Upper lobe of left lung (tissue), 6 donors: ENCODE data around the gene GPR17. TPM values are rescaled to one million over a fixed set of nuclear protein-coding genes. Genes with fewer than 3 reads are reported as not detected.

Experiments
- ATAC-seq, 2 donors: fragments of 200-7000 bp; cut with Tn5 transposase; one replicate each; pipeline ENCODE4 v1.9.1; 2022; ENCODE audit warnings: mild to moderate bottlenecking in 2 of 2, moderate library complexity in 2 of 2; ENCODE audit not compliant: low FRiP score in 2 of 2
- DNase-seq, 2 donors: peaks; one replicate each; pipeline ENCODE4 v3.0.0-alpha.2; 2019 to 2020
- H3K27ac ChIP-seq, 4 donors: fragments of 200-600 bp; sonication (generic); one replicate each; pipeline ENCODE4 v1.5.1; 2016 to 2019
- H3K27me3 ChIP-seq, 4 donors: fragments of 200-600 bp; sonication (generic); one replicate each; pipeline ENCODE4 v1.5.1; 2017 to 2019
- H3K36me3 ChIP-seq, 4 donors: fragments of 200-600 bp; sonication (generic); one replicate each; pipeline ENCODE4 v1.5.1; 2016 to 2019
- H3K4me1 ChIP-seq, 4 donors: fragments of 200-600 bp; sonication (generic); one replicate each; pipeline ENCODE4 v1.5.1; 2018 to 2019
- H3K4me3 ChIP-seq, 4 donors: fragments of 200-600 bp; sonication (generic); one replicate each; pipeline ENCODE4 v1.5.1; 2017 to 2019; ENCODE audit warnings: mild to moderate bottlenecking in 2 of 4, moderate library complexity in 1 of 4
- H3K9me3 ChIP-seq, 4 donors: fragments of 200-600 bp; sonication (generic); one replicate each; pipeline ENCODE4 v1.5.1; 2018 to 2019
- CTCF ChIP-seq, 6 experiments: fragments of 450-650 bp in 4 of 6; fragments of 200-600 bp in 2 of 6; sonication (generic) in 2 of 6; IDR thresholded peaks; one replicate each; pipeline ENCODE4 v1.5.1; 2016 to 2019; ENCODE audit warnings: antibody characterized with exemption in 6 of 6
- EP300 ChIP-seq, 4 donors: sonication (generic); formaldehyde crosslinking; IDR thresholded peaks; one replicate each; pipeline ENCODE4 v1.5.1; 2017; ENCODE audit warnings: antibody characterized with exemption in 4 of 4, control low read depth in 2 of 4
- POLR2A ChIP-seq, 4 donors: fragments of 450-650 bp; IDR thresholded peaks; one replicate each; pipeline ENCODE4 v1.5.1; 2016 to 2017; ENCODE audit warnings: antibody characterized with exemption in 4 of 4, mild to moderate bottlenecking in 2 of 4
- POLR2AphosphoS5 ChIP-seq, 2 donors: sonication (generic); formaldehyde crosslinking; IDR thresholded peaks; one replicate each; pipeline ENCODE4 v1.5.1; 2017; ENCODE audit warnings: antibody characterized with exemption in 2 of 2
- WGBS, 2 donors: methylation state at CpG; one replicate each; pipeline ENCODE4 v1.1.5; 2017 to 2018; 5-methylcytosine and 5-hydroxymethylcytosine counted together
- total RNA-seq, 6 donors: library from RNA; depleted of rRNA in 4 of 6; stranded (reverse); fragments of >200 nt in 4 of 6; gene quantifications; one replicate each; pipeline versions ENCODE4 v1.1.0 to v1.2.1, GENCODE V29; 2016 to 2021
- donor health status: DM: no; HTN: no; CAD: no; lungs with moderate emphysema.
- donor health status: DM: no; HTN: yes; CAD: no; lungs with severe emphysema.

GPR17 gene
- total RNA-seq, 6 donors from 2014 or later, result 0.17 to 0.46 (median 0.24) TPM; not detected in 3

- peak within 1 kb of the TSS; percentile 39 to 92 (median 82) for H3K4me3 ChIP-seq
- no peaks in the 10 kb centered on the region for H3K27me3 ChIP-seq
- WGBS, 2 donors, result 0 to 1% methylated on average over 4 to 26 of the region's 44 CpGs
- ATAC-seq, result peak; percentile 94
- peak; percentile 95 to 97 for DNase-seq
- peak within 1 kb of the TSS; percentile 92 to 99 (median 98) for H3K27ac ChIP-seq
- H3K9me3 ChIP-seq, result no peaks in the 10 kb centered on the region
- TF ChIP-seq POLR2A (IDR thresholded peaks at IDR 0.05) (peak; percentile 59 to 97 (median 90)), CTCF (IDR thresholded peaks at IDR 0.05) (peak in 1 of 6 experiments; percentile 7), POLR2AphosphoS5 (IDR thresholded peaks at IDR 0.05) (peak; percentile 83 to 86), EP300 (IDR thresholded peaks at IDR 0.05) (no peak)
- peaks cover 37 to 48% (median 45%) of the 10 kb centered on the region in 4 donors for H3K4me1 ChIP-seq
- peaks cover 0 to 8% (median 0%) of the 10 kb centered on the region in 4 donors for H3K36me3 ChIP-seq
These were observed 55.3 kb downstream of the GPR17 start, which contains the start of gene SFT2D3 for GRCh38 chr2:127701193-127701650. TSS of gene SFT2D3 (plus strand) at chr2:127701497. CDS start at chr2:127701529, 32 bp downstream.

GRCh38 chr2:127701651-127702394 lies 55.9 kb downstream of the GPR17 start:
- no peak for TF ChIP-seq EP300 (IDR thresholded peaks at IDR 0.05)
- TF ChIP-seq CTCF (IDR thresholded peaks at IDR 0.05), result peak; percentile 28 to 90 (median 62)
- peak; percentile 36 to 37 for TF ChIP-seq POLR2AphosphoS5 (IDR thresholded peaks at IDR 0.05)
- TF ChIP-seq POLR2A (IDR thresholded peaks at IDR 0.05), result peak in 2 of 4 donors; percentile 32 to 43
- Histone ChIP-seq H3K4me3 (peak overlapping the region; percentile 39 to 92 (median 82)), H3K27ac (peak overlapping the region; percentile 92 to 99 (median 98)), H3K36me3 (peaks cover 0 to 14% (median 0%) of the 10 kb centered on the region in 4 donors), H3K9me3 (no peaks in the 10 kb centered on the region), H3K27me3 (no peaks in the 10 kb centered on the region), H3K4me1 (peaks cover 37 to 53% (median 46%) of the 10 kb centered on the region in 4 donors)
- ATAC-seq (peak; percentile 82 to 83), DNase-seq (peak; percentile 84 to 95)
- WGBS, 2 donors, result 0 to 1% methylated on average over 7 to 42 of the region's 108 CpGs

Other genes with a start within 250 kb of the GPR17 start
- under 1 TPM in 4 of 6 donors, not detected in 2; 0.55 to 0.79 (median 0.62) TPM for gene PROC, start 227.7 kb upstream of the GPR17 start, total RNA-seq
- 100 to 1,000 TPM in 1 of 6 donors, 10 to 100 TPM in 5; 29.5 to 128 (median 58.6) TPM for gene IWS1, start 119.7 kb upstream of the GPR17 start, total RNA-seq
- 1 to 10 TPM; 1.2 to 6.1 (median 3.1) TPM for gene MYO7B, start 110.5 kb upstream of the GPR17 start, total RNA-seq
- 100 to 1,000 TPM in 4 of 6 donors, 10 to 100 TPM in 2; 33.6 to 169 (median 109) TPM for gene LIMS2, start 29.4 kb downstream of the GPR17 start, total RNA-seq
- gene SFT2D3, start 55.3 kb downstream of the GPR17 start, total RNA-seq, result 10 to 100 TPM in 2 of 6 donors, 1 to 10 TPM in 4; 6.4 to 13.1 (median 9.1) TPM
- gene WDR33, start 165.0 kb downstream of the GPR17 start, total RNA-seq, result 10 to 100 TPM; 33.7 to 76.3 (median 47.5) TPM
- gene POLR2D, start 212.0 kb downstream of the GPR17 start, total RNA-seq, result 10 to 100 TPM; 11.8 to 22.1 (median 16.7) TPM
- gene AMMECR1L, start 239.8 kb downstream of the GPR17 start, total RNA-seq, result 10 to 100 TPM; 11.5 to 17.8 (median 14.3) TPM